Measurements from ENCODE around the gene ZFP57.
"Not testable (repeated sequence)": the region's sequence is repeated elsewhere in the genome, so short reads cannot be mapped to it uniquely, and the experiment has no call there.

ZFP57 gene

GRCh38 chr6:29694637-29695036, 13.7 kb upstream of the ZFP57 start:
- no peak for DNase-seq

GRCh38 chr6:29685718-29686326, 4.9 kb upstream of the ZFP57 start:
- peak; percentile 50 for DNase-seq

GRCh38 chr6:29681811-29682210, 859 bp upstream of the ZFP57 start:
- DNase-seq, result no peak

- DNase-seq, result no peak
These were observed 536 bp downstream of the ZFP57 start for GRCh38 chr6:29680416-29680815.

GRCh38 chr6:29679962-29680361, 990 bp downstream of the ZFP57 start:
- peak; percentile 19 for DNase-seq

GRCh38 chr6:29678114-29678513, 2.8 kb downstream of the ZFP57 start:
- DNase-seq, result peak; percentile 71

- peak; percentile 93 for DNase-seq
These were observed 3.9 kb downstream of the ZFP57 start for GRCh38 chr6:29676981-29677601.

GRCh38 chr6:29675561-29675960, 5.4 kb downstream of the ZFP57 start:
- DNase-seq, result peak; percentile 93

- no peak for DNase-seq
These were observed 6.9 kb downstream of the ZFP57 start for GRCh38 chr6:29674008-29674407.

DNA sequence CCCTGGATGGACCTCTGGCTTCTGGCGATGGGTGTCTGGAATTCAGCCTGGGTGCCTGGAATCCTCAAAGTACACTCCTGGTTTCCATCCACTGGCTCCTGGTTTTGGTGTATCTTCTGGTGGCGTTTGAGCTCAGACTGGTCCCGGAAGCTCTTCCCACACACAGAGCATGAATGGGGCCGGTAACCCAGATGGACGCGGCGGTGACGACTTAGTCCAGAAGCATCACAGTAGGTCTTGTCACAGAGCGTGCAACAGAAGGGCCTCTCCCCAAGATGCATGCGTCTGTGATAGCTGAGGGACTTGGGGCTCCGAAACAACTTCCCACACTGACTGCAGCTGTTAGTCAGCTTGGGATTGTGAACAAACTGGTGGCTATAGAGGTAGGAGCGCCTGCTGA, 7.8 kb downstream of the ZFP57 start:
- DNase-seq, result no peak

DNA sequence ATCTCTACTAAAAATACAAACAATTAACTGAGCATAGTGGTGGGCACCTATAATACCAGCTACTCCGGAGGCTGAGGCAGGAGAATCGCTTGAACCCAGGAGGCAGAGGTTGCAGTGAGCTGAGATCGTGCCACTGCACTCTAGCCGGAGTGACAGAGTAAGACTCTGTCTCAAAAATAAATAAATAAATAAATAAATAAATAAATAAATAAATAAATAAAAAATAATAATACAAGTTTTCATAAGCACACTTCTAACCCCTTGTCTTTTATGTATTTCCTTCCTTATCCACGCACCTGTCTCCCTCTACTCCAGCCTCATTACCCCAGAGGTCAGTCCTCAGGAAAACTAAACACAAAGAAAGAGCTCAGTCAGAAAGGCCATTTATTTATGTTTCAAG, 8.8 kb downstream of the ZFP57 start:
- not testable (repeated sequence) for DNase-seq

GRCh38 chr6:29671026-29671425, 9.9 kb downstream of the ZFP57 start:
- no peak for DNase-seq

GRCh38 chr6:29667158-29667557, 13.8 kb downstream of the ZFP57 start:
- DNase-seq, result no peak

DNA sequence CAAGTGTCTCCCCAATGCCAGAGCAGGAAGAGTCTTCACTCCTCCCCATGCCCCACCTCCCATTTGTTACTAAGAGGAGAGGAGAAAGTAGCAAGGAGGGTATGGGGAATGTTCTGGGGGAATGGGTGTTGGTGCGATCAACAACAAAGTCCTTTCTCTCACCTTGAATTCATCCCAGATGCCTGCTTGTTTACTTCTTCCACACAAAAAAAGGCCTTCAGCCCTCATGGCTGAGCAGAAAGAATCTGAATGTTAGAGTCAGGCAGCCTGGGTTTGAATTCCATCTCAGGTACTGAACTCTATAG, 14.2 kb downstream of the ZFP57 start:
- DNase-seq, result no peak

DNA sequence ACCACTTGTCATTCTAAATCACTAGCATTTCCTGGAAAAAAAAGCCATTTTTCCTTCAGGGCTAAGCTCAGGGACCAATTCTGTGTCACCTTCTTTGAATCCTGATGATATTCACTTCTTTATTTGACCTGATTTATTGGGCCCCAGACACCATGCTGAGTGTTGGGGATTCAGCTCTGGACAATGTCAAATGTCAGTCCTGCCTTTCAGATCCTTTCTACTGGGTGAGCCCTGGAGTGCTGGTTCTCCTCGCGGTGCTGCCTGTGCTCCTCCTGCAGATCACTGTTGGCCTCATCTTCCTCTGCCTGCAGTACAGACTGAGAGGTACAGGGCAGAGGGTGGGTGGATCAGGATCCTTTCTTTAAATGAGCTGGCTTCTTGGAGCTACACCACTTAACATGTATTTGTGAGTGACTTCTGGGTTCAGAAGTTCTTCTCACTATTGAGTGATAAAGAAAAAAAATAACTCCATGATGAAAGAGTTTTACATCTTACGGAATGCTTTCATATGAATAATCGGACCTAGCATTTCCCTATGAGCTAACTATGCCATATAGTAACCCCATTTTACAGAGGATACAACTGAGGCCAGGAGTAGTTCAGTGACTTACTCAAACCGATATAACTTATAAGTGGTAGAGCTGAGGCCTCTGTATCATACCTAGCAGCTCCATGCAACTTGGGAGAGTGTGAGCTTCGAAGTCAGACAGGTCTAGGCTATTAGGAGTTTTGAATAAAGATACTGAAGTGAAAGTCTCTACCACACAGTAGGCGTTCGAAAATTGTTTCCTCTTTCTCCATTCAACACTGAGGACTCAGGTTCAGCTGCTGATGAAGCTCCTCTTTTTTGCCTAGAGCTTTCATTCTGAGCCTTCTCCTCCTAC, 14.8 kb downstream of the ZFP57 start:
- no peak for DNase-seq

DNA sequence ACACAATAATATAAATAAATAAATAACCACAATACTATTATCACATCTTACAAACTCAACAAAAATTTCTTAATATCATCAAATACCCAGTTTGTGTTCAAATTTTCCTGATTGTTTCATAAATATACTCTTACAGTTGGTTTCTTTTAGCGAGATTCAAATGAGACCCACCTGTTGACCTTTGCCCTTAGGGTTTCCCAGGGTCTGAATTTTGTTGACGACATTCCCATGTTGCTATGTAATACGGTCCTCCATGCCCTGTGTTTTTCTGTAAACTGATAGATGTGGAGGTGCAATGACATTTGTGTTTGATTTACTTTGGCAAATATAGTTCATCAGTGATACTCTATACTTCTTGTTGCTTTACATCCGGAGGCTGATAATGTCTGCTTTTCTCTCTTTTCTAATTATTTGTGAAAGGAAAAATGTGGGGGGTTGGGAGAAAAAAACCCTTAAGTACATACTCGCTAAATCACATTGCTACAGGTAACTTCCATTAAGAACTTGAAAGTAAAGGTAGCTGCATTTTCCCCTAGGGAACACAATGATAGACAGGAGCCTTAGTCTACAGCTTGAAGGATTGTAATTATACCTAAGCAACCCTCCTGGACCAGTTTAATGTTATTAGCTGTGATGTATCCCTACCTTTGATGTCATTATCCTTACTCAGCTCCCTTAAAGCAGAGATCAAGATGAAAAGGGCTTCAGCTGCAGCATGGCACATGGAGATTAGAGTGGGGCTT, 17.5 kb downstream of the ZFP57 start:
- peak; percentile 62 for DNase-seq

GRCh38 chr6:29661502-29662141, 19.3 kb downstream of the ZFP57 start:
- DNase-seq, result not testable (repeated sequence)

DNA sequence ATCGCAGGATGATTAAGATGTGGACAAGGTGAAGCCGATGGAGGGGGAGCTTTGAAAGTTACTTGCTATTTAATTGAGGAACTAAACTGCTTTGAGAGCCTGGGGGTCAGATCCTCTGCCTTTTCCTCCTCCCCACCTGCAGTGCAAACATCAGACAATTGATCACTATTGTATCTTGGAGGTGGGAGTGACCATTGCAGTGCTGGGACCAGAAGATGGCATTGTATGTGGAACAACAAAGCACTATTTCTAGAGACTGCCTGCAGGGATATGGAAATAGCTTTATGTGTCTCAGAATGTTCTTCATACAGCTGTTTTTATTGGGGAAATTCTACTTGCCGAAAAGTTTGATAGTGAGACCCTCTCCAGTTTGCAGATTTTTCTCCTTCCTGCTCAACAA, 19.9 kb downstream of the ZFP57 start:
- no peak for DNase-seq

- DNase-seq, result no peak
These were observed 24.2 kb downstream of the ZFP57 start, which contains the start of gene MOG for GRCh38 chr6:29656798-29657197. Gene MOG (plus strand): TSS chr6:29657092. CDS start chr6:29657210, 118 bp downstream.

DNA sequence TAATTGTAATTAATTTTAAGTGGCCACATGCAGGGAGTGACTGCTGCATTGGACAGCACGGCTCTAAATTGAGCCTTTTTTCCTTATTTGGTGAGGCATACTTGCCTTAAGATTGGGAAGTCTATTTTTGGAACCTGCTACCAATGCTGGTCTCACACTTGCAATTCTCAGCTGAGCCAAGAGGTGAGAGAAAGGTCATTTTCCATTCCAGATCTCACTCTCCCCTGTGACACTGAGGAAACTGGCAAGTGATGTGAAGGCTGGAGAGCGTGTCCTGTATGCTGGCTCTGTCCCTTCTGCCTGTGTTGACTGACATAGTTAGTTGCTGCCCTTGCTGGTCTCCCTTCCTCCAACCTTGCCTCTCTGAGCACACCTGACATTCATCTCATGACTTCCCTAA, 24.8 kb downstream of the ZFP57 start:
- no peak for DNase-seq

DNA sequence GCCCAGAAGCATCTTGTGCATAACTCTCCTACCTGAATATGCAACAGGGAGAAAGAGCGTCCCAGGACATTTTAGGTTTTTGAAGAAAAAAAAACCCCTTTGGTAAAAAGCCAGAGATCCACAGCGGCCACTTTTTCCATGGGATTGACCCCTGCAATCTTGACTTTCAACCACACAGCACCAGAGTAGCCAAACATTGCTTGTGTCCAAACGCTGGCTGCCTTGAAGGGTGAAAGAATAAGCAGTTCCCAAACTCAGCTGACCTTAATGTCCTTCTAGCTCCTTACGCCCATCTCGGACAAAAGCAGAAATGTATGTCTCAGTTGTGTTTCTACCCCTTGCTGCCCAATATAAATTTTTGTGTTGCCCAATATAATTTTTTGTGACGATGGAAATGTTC, 25.3 kb downstream of the ZFP57 start:
- DNase-seq, result no peak

GRCh38 chr6:29653452-29654038, 27.4 kb downstream of the ZFP57 start:
- DNase-seq, result peak; percentile 90

DNA sequence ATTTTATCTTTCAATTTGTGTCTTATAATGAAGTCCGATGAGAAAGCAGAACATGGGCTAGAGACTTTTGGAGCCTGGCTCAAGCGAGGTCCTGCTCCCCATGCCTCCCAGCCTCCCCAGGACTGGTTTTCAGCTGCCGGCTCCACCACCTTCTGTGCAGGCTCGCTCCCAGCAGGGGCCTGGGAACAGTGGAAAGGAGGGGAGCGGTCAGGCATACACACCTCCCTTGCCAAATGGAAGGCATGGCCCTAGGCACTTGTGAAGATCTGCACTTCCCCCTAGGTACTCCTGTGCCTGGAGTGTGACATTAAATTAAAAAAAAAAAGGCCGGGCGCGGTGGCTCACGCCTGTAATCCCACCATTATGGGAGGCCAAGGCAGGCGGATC, 28.8 kb downstream of the ZFP57 start:
- DNase-seq, result no peak

Data from DMS53 (cell line).